ENCODE data around the gene SULT2B1.

Gene SULT2B1

GRCh38 chr19:48510421-48511268, 41.3 kb upstream of the SULT2B1 start:
- DNase-seq (ENCODE audit: low read depth): no peak
- no peak overlapping the region for H3K4me3 ChIP-seq (ENCODE audit: low read length)
- TF ChIP-seq CTCF (conservative IDR thresholded peaks at IDR 0.05; ENCODE audit: low read length): no peak

GRCh38 chr19:48511321-48511731, 40.6 kb upstream of the SULT2B1 start:
- no peak overlapping the region for H3K4me3 ChIP-seq (ENCODE audit: low read length)
- no peak for DNase-seq (ENCODE audit: low read depth)
- no peak for TF ChIP-seq CTCF (conservative IDR thresholded peaks at IDR 0.05; ENCODE audit: low read length)

GRCh38 chr19:48511800-48512503, 40.0 kb upstream of the SULT2B1 start, which contains the start of gene LMTK3:
TSS of gene LMTK3 (minus strand) at chr19:48511835. CDS start at chr19:48511576, 259 bp downstream.
- DNase-seq (ENCODE audit: low read depth): no peak
- no peak within 1 kb of the TSS for H3K4me3 ChIP-seq (ENCODE audit: low read length)
- TF ChIP-seq CTCF (conservative IDR thresholded peaks at IDR 0.05; ENCODE audit: low read length): no peak

- H3K4me3 ChIP-seq (ENCODE audit: low read length): no peak overlapping the region
- no peak for TF ChIP-seq CTCF (conservative IDR thresholded peaks at IDR 0.05; ENCODE audit: low read length)
- DNase-seq (ENCODE audit: low read depth): no peak
These were observed 39.3 kb upstream of the SULT2B1 start for GRCh38 chr19:48512504-48513288.

GRCh38 chr19:48513289-48514122, 38.5 kb upstream of the SULT2B1 start:
- H3K4me3 ChIP-seq (ENCODE audit: low read length): peak overlapping the region; percentile 60
- DNase-seq (ENCODE audit: low read depth): peak; percentile 53
- no peak for TF ChIP-seq CTCF (conservative IDR thresholded peaks at IDR 0.05; ENCODE audit: low read length)

GRCh38 chr19:48514123-48514458, 37.9 kb upstream of the SULT2B1 start:
- H3K4me3 ChIP-seq (ENCODE audit: low read length): no peak overlapping the region
- no peak for DNase-seq (ENCODE audit: low read depth)
- no peak for TF ChIP-seq CTCF (conservative IDR thresholded peaks at IDR 0.05; ENCODE audit: low read length)
